ENCODE data around the gene SCYGR6.

- TF ChIP-seq CTCF (IDR thresholded peaks at IDR 0.05 in 8 of 11, conservative IDR thresholded peaks at IDR 0.05 in 3 of 11): no peak
- TF ChIP-seq POLR2AphosphoS5 (IDR thresholded peaks at IDR 0.05): no peak
Measured at GRCh38 chr2:227710986-227711385, 13.6 kb downstream of the SCYGR6 start.

Measured in spleen (tissue), 7 donors.